ENCODE results near the gene INPP5K.

Gene INPP5K

DNA sequence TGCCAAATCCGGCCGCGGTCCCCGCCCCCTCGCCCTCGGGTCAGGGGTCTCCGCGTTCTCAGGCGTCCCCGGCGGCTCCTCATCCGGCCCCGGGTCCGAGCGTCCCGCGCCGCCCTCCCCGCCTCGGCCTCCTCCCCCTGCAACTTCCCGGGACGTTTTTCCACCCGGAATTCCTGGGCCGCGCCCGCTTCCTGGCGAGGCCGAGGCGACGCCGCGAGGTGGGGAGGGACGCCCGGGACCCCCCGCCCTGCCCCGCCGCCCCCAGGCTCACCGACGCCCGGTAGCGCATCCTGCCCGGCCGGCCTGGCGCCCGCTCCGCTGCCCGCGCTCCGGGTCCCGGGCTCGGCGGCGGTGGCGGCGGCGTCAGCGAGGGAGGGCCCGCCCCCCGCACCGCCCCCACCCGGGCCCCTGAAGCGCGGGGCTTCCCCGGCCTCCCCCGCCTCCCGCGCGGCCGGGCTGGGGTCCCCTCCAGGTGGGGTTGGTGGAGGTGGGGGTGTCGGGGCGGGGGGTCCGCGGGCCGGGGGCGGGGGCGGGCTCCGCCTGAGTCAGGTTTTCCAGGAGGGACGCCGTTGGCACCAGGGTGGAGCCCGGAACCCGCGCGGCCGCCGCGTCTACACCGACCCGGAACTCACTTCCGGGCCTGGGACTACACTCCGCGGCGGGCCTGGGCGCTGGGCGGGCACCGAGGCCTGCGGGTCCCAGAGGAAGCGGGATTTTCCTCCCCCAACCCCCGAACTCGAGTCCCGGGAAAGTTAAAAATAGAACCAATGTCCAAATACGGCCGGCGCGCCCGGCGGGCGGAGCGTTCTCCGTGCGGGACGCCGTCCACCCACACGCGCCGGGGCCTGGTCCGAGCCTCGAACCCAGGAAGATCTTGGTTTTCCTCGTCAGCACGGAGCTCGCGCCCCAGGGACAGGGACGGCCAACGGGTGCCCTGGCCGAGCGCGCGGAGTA is 30.7 kb downstream of the INPP5K start:
- peak; percentile 61 to 67 for DNase-seq (ENCODE audit: low read depth in 2 of 2)

DNA sequence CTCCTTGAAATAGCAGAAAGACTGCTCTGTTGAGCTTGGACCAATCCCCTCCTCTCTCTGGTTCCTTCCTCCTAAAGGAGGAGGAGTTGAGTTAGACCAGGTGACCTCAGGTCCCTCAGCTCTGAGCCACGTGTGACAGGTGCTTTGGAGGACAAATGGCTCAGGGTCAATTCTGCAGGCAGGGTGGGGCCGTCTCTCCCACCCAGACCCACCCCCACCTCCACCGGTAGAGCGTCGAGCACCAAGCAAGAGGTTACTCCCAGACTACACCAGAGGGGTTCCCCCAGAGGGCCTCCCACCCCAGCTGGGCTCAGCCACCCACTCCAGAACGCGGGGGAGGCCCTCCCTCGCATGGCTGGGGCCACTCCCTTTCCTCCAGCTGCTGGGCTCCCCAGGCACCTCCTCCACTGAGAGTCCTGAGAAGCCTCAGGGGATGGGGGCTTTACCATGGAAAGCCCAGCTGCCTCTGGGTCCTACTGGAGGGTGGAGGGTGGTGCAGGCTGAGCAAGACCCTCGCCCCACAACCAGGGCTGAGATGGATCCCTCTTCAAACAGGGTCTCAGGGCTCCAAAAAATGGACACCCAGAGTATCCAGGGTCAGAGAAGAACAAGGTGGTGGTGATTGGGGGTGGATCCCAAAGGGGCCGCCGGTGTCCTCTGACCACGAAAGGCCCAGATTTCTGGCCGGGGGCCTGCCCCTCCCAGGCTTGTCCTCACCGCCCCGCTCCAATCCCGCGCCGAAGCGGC is 31.6 kb downstream of the INPP5K start:
- no peak for DNase-seq (ENCODE audit: low read depth in 2 of 2)

DNA sequence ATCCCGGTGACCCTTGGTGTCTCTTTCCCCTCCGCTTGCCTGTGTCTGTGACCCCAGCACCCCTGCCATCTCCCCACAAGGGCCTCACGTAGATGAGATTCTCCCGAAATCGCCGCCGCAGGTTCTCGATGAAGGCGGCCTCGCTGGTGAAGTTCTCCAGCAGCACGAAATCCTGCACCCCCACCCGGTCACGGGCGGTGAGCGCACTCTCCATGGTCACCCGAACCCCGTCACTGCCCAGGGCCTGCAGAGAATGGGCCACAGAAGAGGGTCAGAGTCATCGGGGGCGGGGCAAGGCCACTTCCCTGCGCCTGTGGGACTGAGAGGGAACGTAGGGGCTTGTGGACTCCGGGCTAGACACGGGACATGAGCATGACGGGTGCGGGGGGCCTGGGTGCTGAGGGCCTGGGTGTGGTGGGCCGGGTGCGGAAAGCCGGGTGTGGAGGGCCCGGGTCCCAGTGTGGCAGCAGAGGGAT is 32.3 kb downstream of the INPP5K start:
- DNase-seq (ENCODE audit: low read depth in 2 of 2): no peak

DNA sequence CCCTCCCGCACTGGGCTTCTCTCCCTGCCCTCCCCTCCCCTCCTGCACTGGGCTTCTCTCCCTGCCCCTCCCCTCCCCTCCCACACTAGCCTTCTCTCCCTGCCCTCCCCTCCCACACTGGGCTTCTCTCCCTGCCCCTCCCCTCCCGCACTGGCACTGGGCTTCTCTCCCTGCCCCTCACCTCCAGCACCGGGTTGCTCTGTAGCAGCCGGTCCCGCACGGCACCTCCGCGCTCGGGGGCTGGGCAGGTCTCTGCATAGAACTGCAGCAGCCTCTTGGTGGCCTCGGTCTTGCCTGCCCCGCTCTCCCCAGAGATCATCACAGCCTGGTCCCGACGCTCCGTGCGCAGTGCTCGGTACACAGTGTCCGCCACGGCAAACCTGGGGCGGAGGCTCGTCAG is 33.7 kb downstream of the INPP5K start:
- no peak for DNase-seq (ENCODE audit: low read depth in 2 of 2)

DNA sequence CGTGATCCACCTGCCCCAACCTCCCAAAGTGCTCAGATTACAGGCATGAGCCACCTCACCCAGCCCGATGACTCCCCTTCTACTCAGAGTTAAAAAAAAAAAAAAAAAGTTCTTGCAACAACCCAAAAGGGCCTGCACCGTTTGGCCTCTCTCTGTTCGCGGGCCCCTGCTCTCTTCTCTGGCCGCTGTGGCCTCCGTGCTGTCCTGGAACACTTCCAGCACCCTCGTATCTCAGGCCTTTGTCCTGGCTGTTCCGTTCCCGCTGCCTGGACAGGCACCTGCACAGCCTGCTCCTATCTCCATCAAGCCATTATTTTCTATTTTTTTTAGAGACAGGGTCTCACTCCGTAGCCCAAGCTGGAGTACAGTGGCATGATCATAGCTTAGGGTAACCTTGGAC is 34.7 kb downstream of the INPP5K start:
- DNase-seq (ENCODE audit: low read depth in 2 of 2): no peak

DNA sequence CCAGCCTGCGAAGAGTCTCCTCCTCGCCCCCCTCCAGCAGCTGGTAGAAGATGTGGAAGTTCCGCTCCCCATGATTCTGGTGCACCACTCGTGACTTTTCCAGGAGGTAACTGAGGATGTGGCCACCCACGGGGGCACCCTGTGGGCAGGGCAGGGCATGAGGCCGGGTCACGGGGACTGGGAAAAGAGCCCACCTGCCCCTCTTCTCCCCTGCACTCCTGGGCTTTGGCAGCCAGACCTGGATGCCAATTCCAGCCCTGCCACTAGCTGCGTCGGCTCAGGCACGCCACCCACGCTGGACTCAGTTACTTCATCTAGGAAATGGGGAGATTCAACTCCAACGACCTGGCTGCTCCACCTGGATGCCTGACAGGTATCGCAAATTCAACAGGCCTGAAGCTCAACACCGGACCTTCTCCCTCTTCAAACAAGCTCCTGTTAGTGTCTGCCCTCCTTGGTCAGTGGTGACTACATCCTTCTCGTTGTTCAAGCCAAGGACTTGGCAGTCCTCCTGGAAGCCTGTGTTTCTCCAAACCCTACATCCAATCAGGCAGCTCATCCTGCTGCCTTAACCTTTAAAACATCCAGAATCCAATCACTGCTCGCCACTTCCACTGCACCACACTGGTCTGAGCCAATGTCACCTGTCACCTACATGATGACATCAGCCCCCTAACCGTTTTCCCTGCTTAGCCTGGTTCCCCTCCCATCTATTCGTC is 35.5 kb downstream of the INPP5K start:
- no peak for DNase-seq (ENCODE audit: low read depth in 2 of 2)

DNA sequence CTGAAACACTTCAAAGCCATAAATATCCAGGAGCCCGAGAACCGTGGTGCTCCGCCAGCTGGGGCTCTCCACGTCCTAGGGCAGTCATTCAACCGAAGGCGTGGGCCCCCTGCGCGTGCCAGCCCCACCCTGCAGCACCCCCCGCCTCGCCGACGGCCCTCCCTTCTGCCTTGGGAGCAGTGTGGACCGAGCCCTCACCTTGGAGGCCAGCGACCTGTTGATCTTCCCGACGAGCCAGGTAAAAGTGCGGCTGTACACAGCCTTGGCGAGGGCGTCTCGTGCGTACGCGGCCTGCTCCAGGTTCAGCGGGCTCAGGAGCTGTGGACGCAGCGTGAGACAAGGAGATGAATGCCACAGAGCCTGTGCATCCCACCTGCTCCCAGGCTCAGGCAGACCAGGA is 38.0 kb downstream of the INPP5K start:
- no peak for DNase-seq (ENCODE audit: low read depth in 2 of 2)

DNA sequence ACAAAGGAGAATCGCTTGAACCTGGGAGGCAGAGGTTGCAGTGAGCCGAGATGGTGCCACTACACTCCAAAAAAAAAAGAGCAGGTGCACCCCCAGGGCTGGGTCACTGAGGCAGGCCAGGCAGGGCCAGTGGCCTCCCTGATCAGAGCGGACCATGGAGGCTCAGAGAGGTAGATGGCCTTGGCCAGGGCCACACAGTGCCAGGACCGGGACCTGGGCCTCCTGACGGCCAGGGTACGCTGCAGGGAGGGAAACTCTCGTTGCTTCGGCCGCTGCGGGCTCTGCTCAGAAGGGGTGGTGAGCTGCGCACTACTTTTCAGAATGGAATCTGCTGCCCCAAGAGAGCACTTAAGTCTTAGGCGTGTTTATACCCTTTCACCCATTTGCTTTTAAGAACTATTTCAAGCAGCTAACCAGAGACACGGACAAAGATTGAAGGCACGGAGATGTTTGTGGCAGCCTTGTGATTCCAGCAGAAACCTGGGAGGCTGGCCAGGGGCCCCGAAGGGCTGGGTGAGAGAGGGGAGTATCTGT is 41.0 kb downstream of the INPP5K start:
- DNase-seq (ENCODE audit: low read depth in 2 of 2): no peak

DNA sequence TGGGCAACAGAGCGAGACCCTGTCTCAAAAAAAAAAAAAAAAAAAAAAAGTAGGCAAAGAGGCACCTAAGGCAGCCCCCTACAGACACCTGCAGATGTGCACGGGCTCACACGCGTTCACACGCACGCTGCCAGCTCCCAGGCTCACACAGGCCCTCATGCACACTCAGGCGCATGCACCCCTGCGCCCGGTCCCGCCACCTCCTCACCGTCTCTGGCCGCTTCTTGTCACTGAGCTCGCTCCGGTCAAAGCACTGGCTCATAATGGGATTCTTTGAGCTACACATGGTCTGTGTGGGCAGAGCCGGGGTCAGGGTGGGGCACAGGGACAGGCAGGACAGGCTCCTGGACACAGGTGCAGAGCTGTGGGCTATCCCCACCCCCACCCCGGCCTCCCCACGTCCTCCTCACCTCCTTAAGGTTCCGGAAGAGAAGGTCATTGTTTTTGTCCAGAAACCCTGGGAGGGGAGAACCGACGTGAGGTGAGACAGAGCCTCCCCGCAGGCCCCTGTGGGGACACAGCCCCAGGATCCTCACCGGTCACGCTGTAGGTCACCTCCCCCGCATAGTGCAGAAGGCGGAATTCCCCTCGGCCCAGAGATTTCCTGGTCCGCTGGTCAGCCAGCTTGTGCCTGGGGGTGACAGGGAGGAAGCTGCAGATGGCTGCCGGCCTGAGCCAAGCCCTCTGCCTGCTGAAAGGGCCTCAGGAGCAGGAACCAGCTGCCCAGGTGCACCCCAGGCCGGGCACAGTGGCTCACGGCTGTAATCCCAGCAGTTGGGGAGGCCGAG is 41.8 kb downstream of the INPP5K start:
- no peak for DNase-seq (ENCODE audit: low read depth in 2 of 2)

DNA sequence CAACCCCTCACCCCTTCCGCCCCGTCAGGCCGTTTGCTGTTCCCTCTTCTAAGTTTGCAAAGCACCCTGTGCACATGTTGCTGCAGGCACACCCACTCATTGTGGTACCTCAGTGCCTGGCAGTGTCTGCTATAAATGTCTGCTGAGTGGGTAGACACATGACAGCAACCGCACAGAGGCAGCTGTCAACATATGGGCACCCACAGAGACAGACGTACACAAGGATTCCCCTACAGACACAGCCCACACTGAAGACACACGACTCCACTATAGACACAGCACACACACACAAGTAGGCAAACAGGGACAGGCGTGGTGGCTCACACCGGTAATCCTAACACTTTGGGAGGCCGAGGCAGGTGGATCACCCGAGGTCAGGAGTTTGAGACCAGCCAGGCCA is 42.6 kb downstream of the INPP5K start:
- DNase-seq (ENCODE audit: low read depth in 2 of 2): no peak

DNA sequence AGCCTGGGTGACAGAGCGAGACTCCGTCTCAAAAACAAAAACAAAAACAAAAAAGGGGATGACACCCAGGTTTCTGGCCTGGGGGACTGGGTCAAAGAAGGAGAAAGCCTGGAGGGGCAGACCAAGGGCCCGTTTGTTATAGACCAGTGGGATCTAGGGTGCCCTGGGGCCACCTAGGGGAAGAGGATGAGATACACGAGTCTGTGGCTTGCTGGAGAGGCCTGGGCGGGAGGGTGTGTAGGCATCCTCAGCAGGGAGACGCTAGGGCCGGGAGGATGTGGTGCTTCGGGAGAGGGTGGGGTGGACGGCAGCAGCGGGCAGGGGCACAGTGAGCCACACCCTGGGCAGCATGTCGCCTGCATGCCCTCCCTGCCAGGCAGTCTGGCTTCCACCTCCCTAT is 43.2 kb downstream of the INPP5K start:
- DNase-seq (ENCODE audit: low read depth in 2 of 2): no peak

DNA sequence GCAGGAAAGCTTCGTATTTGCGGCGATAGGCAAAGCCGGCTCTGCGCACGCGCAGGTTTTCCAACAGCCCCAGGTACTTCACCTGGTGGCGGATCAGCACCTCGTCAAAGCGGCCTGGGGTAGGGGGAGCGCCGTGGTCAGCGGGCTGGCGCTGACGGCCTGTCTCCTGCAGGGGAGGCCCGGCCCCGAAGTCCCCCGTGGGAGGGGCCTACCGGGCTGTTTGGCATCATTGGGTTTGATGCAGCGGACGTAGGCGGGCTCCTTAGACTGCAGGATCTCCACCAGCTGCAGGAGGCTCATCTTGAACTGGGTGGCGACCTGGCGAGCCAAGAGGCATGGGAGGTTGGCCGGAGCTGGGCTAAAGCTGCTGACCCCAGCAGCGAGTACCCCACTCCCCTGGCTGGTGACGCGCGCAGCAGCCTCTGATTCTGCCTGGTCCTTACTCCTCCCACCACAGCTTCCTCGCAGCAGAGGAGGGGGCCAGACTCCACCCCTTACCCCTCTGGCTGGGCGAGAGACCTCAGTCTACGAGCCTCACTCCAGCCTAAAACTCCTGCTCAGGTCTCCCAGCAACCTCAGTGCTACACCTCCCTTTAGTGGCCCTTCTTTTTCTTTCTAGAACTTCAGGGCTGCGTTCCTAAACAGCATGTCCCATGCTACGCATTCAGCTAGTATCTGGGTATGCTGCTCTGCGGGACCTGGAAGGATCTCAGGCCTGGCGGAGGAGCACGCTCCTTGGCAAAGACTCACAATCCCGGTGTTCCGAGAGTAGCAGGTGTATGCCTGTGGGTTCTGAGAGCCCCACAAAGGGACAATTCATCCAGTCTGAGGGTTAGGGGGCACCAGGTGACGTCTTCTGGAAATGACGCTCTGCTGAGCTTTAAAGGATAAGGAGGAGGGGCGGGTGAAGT is 44.2 kb downstream of the INPP5K start:
- DNase-seq (ENCODE audit: low read depth in 2 of 2): no peak

DNA sequence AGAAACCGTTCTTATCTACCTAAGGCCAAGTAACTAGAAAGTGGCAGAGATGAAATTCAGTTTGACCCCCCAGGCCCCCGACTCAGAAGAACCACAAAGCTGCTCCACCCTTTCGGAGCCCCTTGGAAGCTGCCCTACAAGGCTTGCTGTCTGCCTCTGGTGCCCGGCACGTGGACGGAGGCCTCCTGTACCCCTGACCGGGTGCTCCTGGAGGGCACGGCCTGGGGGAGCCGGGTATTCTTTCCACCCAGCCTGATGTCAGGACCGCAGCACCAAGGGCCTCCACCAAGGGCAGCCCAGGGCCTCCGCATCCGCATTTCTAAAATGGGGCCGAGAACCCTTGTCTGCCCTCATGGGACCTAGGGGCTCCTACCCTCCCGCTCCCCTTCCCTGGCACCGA is 44.9 kb downstream of the INPP5K start:
- DNase-seq (ENCODE audit: low read depth in 2 of 2): no peak

DNA sequence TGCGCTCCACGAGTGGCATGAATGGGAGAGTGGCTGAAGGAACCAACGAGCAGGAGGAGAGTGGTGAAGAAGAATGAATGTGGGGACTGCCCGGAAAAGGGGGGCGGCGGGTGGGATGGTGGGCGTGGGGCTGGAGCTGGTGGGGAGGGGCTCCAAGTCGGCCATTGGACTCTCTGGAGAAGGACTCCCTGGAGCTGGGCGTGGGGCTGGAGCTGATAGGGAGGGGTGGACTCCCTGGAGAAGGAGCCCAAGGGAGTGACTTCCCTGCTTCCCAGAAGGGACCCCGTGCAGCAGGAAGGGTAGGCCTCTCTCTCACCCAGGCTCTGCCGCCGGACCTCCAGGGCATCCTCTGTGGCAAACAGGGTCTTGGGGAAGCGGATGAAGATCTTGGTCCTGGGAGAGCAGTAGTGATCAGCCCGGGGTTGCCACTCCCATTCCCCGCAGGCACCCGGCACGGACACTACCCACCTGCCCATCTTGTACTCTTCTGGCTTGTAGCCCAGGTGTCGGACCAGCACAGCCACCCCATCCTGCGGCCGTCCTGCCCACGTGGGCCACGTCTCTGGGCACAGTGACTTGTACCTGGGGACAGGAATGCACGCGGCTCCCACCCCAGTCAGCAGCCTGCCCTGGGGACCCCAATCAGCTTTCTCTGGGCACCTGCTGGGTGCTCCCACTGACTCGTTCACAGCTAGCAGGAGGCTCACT is 45.5 kb downstream of the INPP5K start:
- DNase-seq (ENCODE audit: low read depth in 2 of 2): no peak

DNA sequence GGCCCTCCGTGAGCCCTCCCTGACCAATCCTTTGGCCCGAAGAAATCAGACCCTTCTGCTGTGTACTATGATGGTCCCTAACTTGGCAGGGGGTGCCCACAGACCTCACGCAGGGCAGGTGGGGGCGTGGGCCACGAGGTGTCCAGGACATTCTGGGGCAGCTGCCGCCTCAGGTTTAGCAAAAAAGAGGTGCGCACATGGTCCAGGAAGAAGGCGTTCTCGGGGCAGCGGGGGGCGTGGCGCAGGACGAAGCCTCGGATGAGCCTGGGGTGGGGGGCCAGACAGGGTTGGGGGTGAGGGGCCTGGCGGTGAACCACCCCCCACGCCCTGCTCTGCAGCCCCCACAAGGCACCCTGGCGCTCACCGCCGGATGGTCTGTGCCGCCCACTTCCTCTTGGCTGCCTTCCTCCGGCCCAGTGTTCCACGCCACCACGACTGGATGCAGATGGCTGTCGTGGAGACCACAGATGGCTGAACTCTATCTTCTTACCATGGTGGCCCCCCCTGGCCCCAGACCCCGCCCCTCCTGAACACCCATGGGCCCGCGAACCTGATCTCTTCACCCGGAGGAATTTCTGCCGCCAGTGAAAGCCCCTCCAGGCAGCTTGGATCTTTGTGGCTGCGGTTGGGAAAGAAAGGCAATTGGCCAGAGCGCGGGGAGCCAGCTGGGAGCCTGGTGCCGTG is 46.2 kb downstream of the INPP5K start:
- no peak for DNase-seq (ENCODE audit: low read depth in 2 of 2)

DNA sequence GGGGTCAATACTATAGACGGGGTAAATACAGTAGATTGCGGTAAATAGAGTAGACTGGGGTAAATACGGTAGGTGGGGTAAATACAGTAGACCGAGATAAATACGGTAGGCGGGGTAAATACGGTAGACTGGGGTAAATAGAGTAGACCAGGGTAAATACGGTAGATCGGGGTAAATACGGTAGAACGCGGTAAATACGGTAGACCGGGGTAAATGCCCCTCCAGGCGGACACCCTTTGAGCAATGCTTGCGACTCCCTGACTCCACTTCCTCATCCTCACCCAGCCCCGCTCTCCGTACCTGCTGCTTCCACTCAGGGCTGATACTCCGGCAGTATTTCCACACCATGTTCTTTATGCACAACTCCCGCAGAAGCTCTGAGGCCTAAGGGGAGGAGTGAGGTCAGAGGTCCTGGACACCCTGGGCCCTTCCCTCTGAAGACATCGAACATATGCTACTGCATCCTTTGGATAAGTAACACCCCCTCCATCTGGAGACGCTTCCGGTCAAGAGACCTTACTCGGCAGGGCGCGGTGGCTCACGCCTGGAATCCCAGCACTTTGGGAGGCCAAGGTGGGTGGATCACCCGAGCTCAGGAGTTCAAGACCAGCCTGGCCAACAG is 47.1 kb downstream of the INPP5K start:
- no peak for DNase-seq (ENCODE audit: low read depth in 2 of 2)

DNA sequence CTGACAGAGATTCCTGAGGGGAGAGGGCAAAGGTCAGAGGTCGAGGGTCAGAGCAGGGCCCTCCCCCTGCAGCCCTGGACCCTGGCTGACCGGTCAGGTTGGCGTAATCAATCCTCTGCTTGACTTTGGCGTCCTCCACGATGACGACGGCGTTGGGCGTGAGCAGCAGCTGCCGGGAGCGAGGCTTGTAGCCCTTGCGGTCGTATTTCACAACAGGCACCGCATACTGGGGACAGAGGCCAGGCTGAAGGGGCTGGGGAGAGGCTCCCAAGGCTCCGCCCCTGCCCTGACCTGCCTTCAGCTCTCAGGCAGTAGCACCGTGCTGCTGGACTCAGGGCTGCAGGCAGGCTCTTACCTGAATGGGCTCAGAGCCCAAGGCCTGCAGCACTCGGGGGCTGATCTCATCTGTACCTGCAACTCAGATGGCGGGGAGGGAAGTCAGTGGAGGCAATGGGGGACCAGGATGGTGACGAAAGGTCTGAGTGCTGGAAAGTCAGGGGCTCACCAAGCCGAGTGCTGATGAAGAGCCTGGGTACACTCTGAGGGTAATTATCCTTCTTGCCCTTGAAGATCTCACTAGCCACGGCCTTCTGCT is 48.4 kb downstream of the INPP5K start:
- no peak for DNase-seq (ENCODE audit: low read depth in 2 of 2)

DNA sequence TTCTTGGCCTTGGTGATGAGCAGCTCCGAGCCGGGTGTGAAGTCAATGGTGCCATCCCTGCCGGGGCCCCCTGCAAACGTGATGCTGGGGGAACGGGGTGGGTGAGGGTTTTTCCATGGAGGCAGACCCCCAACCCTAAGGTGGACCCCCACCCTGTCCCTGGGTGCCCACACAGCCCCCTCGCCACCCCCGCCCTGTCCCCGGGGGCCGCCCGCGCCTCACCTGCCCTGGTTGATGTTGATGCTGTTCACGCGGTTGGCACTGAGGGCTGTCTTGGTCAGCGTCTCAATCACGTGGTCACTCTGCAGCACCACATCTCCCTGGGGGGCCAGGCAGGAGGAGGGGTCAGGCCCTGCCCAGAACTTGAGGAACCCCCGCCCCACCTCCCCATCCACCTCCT is 49.2 kb downstream of the INPP5K start:
- no peak for DNase-seq (ENCODE audit: low read depth in 2 of 2)
